Osteocyte (in vitro differentiated cells): ENCODE results near the gene BNC2. TPM values are rescaled to one million over a fixed set of nuclear protein-coding genes. Genes with fewer than 3 reads are reported as not detected.

Source experiments
- DNase-seq: peaks from one replicate; pipeline ENCODE4 v3.0.0; 2021; ENCODE audit warnings: mixed read lengths; ENCODE audit not compliant: unreplicated experiment; ENCODE audit errors: extremely low spot score
- H3K27ac Mint-ChIP-seq: one replicate; pipeline ENCODE4 v1.8.0; 2021; ENCODE audit warnings: mild to moderate bottlenecking, mixed read lengths; ENCODE audit not compliant: unreplicated experiment
- H3K27me3 Mint-ChIP-seq: one replicate; pipeline ENCODE4 v1.8.0; 2021; ENCODE audit warnings: mixed read lengths; ENCODE audit not compliant: unreplicated experiment
- H3K36me3 Mint-ChIP-seq: one replicate; pipeline ENCODE4 v1.8.0; 2021; ENCODE audit warnings: mixed read lengths; ENCODE audit not compliant: unreplicated experiment
- H3K4me1 Mint-ChIP-seq: one replicate; pipeline ENCODE4 v1.8.0; 2021; ENCODE audit warnings: mixed read lengths; ENCODE audit not compliant: unreplicated experiment
- H3K4me3 Mint-ChIP-seq: one replicate; pipeline ENCODE4 v1.8.0; 2021; ENCODE audit warnings: mild to moderate bottlenecking, moderate library complexity, mixed read lengths; ENCODE audit not compliant: unreplicated experiment
- H3K9me3 Mint-ChIP-seq: one replicate; pipeline ENCODE4 v1.8.0; 2021; ENCODE audit warnings: mixed read lengths; ENCODE audit not compliant: unreplicated experiment
- total RNA-seq: library from RNA; stranded (reverse); gene quantifications from 2 replicates; pipeline ENCODE4 v1.2.1, GENCODE V29; 2021
- TF ChIP-seq, protein P1 (sequence below): fragments of 200-600 bp; sonication (generic); IDR thresholded peaks from 2 replicates; pipeline ENCODE4 v1.5.0; 2021; ENCODE audit warnings: antibody characterized with exemption, mild to moderate bottlenecking, moderate library complexity

The BNC2 gene
- total RNA-seq, 1 donor from 2014 or later, result 66.5 TPM

DNA sequence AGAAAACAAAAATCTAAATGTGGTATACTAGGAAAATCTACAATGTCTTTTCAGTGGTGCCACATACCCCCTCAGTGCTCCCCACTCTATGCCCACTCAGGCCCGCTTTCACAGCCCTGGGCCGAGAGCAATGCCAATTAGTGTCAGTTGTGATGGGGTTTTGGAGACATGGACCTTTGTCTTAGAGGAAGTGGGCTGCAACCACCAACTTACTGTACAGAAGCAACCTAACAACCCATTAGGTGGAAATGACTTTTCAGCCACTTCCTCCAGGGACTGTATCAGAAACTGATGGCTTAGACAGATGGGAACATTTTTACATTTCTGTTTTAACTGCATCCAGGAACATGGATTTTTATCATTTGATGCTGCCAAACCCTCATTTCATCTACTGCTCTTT is 268.0 kb downstream of the BNC2 start:
- H3K27ac Mint-ChIP-seq, result no peak overlapping the region
- H3K4me3 Mint-ChIP-seq, result no peak overlapping the region
- H3K9me3 Mint-ChIP-seq, result no peaks in the 10 kb centered on the region
- DNase-seq, result no peak
- H3K27me3 Mint-ChIP-seq, result no peaks in the 10 kb centered on the region
- TF ChIP-seq, protein P1, sequence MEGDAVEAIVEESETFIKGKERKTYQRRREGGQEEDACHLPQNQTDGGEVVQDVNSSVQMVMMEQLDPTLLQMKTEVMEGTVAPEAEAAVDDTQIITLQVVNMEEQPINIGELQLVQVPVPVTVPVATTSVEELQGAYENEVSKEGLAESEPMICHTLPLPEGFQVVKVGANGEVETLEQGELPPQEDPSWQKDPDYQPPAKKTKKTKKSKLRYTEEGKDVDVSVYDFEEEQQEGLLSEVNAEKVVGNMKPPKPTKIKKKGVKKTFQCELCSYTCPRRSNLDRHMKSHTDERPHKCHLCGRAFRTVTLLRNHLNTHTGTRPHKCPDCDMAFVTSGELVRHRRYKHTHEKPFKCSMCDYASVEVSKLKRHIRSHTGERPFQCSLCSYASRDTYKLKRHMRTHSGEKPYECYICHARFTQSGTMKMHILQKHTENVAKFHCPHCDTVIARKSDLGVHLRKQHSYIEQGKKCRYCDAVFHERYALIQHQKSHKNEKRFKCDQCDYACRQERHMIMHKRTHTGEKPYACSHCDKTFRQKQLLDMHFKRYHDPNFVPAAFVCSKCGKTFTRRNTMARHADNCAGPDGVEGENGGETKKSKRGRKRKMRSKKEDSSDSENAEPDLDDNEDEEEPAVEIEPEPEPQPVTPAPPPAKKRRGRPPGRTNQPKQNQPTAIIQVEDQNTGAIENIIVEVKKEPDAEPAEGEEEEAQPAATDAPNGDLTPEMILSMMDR, result no peak
- H3K36me3 Mint-ChIP-seq, result peaks cover 7% of the 10 kb centered on the region
- peaks cover 19% of the 10 kb centered on the region for H3K4me1 Mint-ChIP-seq

DNA sequence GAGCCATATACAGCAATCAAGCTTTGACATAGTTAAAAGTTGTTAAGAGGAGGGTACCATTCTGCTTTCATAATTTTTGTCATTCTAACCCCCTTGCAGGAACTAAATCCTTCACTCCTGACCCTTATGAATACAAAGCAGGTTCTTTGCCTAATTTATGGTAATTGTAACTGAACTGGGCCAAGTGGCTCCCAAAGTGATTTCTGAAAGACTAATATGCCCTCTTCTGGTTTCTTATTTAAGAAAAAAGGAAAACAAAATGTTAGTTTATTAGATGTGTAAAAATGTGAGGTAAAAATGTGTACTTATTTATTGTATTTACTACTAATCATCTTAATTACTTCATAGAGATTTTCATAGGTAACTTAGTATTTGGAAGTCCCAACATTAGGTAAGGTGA is 268.5 kb downstream of the BNC2 start:
- H3K36me3 Mint-ChIP-seq, result peaks cover 4% of the 10 kb centered on the region
- no peaks in the 10 kb centered on the region for H3K27me3 Mint-ChIP-seq
- no peaks in the 10 kb centered on the region for H3K9me3 Mint-ChIP-seq
- H3K4me3 Mint-ChIP-seq, result no peak overlapping the region
- no peak overlapping the region for H3K27ac Mint-ChIP-seq
- no peak for DNase-seq
- H3K4me1 Mint-ChIP-seq, result peaks cover 20% of the 10 kb centered on the region
- TF ChIP-seq, protein P1, result no peak

DNA sequence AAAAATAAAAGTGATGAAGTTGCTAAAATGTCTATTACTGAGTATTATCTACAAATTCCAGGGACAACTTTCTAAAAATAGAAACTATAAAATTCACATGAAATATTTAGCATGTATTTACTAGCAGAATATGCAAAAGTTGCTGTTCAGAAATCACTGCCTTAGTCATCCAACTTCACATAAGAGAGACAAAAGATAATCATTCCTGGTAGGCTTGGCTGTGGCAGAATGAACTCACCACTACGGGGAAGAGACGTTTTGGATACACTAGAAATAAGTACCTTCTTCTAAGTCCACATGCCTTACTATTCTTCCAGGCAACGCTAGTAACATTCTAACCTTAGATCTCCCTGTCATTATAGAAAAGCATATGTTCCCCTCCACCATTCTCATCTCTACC is 272.2 kb downstream of the BNC2 start:
- Mint-ChIP-seq H3K9me3 (no peaks in the 10 kb centered on the region), H3K27ac (no peak overlapping the region), H3K4me3 (no peak overlapping the region), H3K4me1 (peaks cover 35% of the 10 kb centered on the region), H3K36me3 (peaks cover 3% of the 10 kb centered on the region), H3K27me3 (no peaks in the 10 kb centered on the region)
- TF ChIP-seq, protein P1, result no peak
- no peak for DNase-seq

DNA sequence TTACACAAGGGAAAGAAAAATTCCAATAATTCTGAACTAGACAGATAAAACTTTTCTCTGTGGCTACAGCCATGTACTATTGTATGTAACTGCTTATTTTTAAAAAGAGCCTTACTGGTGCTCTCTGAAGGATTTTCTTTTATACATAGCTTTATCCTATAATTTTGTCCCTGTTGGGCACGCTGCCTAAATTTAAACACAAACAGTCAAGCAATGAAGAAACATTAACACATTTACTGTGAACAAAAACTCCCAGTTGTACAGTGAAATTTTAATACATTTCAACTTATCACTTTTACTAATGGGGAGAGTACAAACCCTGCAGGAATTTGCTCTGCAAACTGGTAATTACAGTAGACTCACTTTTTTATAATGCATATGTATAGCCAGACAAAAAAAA is 273.3 kb downstream of the BNC2 start:
- Mint-ChIP-seq H3K4me3 (no peak overlapping the region), H3K27ac (no peak overlapping the region), H3K27me3 (no peaks in the 10 kb centered on the region), H3K36me3 (peaks cover 3% of the 10 kb centered on the region), H3K4me1 (peaks cover 36% of the 10 kb centered on the region), H3K9me3 (no peaks in the 10 kb centered on the region)
- no peak for DNase-seq
- TF ChIP-seq, protein P1, result no peak

DNA sequence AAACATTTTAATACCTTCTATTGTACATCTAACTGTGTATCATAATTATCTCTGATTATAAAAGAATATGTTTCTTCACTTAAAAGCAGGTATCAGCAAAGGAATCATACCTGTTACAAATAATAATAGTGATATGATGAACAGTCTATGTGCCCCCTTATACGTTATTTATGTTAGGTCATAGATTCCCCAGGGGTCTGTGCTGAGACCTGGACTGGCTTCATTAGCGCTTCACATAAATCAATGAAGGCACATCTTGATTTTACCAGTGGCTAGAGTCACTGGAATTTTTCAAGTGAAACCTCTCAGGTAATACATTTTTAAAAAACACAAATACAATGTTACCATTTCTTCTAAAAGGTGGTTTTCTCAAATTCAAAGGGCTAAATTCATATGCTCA is 275.2 kb downstream of the BNC2 start:
- Mint-ChIP-seq H3K4me3 (no peak overlapping the region), H3K27ac (no peak overlapping the region), H3K36me3 (peaks cover 8% of the 10 kb centered on the region), H3K9me3 (no peaks in the 10 kb centered on the region), H3K4me1 (peaks cover 36% of the 10 kb centered on the region), H3K27me3 (no peaks in the 10 kb centered on the region)
- DNase-seq, result no peak
- TF ChIP-seq, protein P1, result no peak
